HG03354 (cell line): ENCODE data around the gene SKIC8.
"Not testable (repeated sequence)": the region's sequence is repeated elsewhere in the genome, so short reads cannot be mapped to it uniquely, and the experiment has no call there.

Experiments used
- ATAC-seq: cut with Tn5 transposase; IDR thresholded peaks from one replicate; pipeline ENCODE4 v1.9.1; 2021; ENCODE audit warnings: mild to moderate bottlenecking; ENCODE audit not compliant: unreplicated experiment, poor library complexity, severe bottlenecking

SKIC8 gene

DNA sequence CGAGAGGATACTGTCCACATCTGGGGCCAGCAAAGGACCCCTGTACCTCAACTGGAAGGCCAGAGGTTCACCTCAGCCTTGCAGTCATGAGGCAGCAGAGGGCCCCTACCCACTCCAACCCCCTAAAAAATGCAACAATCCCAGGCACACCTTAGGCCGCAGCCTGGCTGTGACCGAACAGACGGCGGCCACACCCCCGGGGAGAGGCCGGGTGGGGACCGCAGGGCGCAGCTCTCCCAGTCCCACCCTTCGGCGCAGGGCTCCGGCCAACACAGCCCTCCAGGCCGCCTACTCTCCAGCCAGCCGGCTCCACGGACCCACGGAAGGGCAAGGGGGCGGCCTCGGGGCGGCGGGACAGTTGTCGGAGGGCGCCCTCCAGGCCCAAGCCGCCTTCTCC lies 35.5 kb downstream of the SKIC8 start:
- no peak for ATAC-seq

DNA sequence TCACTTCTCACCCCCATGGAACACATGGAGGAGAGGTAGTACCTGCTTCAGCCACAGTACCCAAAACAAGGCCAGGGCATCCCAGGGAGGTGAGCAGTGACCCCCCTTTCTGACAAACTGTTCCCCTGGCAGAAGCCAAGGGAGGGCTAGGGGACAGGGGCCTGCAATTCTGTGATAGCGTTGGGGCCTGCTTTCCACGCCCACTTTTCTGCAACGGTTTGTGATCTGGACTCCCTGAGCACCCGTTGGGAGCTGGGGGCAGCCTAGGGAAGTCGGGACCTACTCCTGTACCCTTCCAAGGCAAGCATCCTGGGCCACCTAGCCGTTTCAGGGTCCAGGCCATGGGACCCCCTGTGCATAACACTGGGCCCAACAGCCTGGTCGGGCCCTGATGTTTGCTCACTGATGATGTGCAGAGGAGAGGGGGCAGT lies 36.0 kb downstream of the SKIC8 start:
- no peak for ATAC-seq

DNA sequence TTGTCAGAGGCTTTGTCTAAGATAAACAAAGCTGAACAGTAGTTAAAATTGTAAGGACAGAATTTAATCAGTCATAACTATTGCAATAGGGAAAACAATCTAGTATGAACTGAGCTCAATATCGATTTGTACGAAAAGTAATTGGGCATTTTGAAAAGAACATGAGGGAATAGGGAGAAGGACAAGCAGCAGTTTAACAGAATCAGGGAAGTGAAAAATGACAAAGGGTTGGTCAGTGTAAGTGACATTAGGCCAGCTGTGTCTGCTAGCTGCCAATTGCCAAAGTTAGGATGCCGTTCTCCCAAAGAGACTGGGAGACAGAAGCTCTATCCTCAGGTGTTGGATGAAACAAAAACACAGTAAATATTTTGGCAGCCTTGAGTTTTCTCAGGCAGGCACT lies 38.3 kb downstream of the SKIC8 start:
- no peak for ATAC-seq

DNA sequence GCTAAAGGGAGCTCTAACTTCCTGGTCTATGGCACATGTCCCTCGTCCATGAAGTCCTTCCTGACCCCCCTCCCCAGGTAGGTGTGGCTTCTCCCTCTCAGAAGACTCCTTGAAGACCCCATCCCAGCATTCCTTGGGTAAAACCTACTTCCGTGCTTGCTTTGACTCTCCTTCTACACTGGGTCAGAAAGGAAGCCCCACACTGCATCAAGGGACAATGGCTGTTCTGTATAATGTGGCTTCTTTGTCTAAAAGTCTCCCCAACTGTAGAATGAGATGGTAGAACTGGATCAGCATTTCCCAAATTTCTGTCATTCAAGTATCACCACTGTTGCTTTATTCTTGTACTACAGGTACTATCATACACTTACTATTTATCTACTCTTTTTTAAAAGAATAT lies 38.9 kb downstream of the SKIC8 start:
- ATAC-seq = no peak

DNA sequence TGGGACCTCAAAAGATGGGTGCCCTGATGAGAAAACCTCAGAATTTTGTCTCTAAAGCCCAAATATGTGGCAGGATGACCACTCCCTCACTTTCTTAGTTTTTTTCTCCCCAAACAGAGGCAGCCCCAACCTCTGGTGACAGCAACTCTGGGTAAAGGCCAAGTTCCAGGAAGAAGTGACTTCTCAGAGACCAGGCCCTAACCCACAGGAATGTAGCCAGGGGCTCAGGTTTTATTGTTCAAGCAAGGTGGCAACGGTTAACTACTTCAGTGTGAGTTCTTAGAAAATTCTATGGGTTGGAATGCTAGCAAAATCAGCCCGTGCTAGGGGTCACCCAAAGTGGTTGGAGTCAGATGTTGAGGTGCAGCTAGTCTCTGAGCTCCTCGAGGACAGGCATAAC lies 40.2 kb downstream of the SKIC8 start:
- ATAC-seq = no peak

DNA sequence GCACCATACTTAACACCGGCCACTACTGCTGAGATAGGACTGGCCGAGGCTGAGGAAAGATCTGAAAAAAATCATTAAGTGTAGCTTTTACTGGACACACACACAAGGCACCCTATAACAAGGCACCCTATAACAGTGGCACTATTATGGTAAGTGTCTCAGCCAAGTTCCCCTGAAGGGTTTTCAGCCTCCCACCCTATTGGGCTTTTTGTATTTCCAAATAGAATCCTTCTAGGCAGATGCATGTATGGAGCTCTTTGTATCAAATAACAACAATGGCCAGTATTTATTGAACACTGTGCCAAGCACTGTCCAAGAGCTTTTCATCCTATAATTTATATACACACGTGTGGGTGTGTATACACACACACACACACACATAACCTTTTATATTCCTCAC lies 41.7 kb downstream of the SKIC8 start:
- ATAC-seq = no peak

DNA sequence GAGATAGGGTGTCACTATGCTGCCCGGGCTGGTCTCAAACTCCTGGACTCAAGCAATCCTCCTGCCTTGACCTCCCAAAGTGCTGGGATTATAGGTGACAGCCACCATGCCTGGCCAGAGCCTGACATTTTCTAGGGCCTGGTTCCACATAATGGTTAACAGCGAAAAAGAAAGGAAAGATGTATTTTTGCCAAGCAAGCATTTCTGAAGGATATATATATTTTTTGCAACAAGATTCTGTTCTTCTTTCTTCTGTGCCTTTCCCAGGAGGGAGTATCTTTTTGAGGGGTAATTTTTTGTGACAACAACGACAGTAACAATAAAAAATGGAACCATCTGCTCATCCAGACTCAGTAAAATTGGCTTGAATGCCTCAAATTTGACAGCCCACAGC lies 43.4 kb downstream of the SKIC8 start:
- no peak for ATAC-seq

DNA sequence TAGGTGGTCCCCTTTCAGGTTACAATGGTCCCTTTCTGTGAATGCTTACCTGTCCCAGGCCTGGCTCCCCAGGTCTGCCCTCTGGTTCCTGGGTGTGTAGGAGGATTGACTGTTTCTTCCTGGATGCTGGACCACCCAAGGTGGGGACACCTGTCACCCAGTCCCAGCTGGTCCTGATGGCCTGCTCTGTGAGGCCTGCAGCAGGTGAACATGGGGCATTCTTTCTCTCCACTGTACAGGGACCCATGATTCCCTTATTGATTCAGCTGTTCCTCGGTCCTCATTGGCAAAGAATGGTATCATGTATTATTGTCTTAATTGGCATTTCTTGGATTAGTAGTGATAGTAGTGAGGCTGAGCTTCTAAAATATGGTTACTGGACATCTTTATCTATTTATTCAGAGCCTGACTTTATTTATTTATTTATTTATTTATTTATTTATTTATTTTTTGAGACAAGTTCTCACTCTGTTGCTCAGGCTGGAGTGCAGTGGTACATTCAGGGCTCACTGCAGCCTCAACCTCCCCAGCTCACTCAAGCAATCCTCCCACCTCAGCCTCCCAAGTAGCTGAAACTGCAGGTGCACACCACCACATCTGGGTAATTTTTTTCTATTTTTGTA lies 43.9 kb downstream of the SKIC8 start:
- ATAC-seq = no peak

DNA sequence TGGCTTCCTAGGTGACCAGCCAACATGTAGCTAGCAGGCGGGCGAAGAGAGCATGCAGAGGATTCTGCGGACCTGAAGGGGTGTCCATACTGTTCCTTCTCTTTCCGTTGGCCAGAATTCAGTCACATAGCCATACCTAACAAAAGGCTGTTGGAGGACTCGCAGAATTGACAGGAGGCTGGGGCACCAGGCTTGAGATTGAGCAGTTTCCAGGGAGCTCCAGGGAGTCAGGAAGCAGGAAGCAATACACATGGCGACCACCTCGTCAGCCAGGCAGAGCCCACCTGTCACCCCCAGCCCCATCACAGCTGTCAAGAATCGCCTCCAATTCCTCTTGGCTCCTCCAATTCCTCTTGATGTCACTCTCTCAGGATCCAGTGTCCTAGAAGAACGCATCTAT lies 48.3 kb downstream of the SKIC8 start:
- ATAC-seq = no peak

DNA sequence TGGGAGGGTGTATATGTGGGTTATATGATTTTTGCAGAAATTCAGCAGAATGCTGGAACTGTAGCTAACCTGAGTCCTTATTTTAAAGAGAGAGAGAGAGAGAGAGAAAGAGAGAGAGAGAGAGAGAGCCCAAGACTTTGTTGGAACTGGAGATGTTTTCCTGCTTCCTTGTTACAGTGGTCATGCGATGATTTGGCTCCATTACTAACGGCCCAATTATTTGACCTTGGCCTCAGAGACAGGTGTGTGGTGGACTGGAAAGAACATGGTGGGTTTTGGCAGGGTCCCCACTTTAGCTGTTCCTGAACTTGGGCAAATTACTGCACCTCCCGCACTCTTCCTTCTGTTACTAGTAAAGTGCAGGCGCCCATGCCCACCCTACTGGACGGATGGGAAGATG lies 50.3 kb downstream of the SKIC8 start:
- ATAC-seq = no peak

DNA sequence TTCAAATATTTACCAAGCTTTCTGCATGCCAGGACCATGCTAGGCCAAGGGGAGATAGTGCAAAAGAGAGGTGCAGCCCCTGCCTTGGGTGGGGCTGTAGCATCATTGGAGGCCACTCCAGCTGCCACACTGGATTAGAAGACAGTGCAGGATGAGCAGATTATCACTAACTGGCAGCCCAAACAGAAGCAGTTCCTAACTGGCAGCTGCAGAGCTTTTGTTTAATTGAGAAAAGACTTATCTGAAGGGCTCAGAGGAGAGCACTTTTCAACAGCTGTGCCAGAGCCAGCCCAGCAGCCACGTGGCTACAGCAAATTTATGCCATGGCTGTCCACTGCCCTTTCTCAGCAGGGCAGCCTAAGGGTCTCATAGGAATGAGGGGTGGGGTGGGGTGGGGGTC lies 51.5 kb downstream of the SKIC8 start:
- no peak for ATAC-seq

DNA sequence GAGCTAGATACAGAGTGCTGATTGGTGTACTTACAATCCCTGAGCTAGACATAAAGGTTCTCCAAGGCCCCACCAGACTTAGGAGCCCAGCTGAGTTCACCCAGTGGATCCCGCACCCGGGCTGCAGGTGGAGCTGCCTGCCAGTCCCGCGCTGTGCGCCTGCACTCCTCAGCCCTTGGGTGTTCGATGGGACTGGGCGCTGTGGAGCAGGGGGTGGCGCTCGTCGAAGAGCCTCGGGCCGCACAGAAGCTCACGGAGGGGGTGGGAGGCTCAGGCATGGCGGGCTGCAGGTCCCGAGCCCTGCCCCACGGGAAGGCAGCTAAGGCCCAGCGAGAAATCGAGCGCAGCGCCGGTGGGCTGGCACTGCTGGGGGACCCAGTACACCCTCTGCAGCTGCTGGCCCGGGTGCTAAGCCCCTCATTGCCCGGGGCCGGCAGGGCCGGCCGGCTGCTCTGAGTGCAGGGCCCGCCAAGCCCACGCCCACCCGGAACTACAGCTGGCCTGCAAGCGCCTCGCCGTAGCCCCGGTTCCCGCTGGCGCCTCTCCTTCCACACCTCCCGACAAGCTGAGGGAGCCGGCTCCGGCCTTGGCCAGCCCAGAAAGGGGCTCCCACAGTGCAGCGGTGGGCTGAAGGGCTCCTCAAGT lies 53.3 kb downstream of the SKIC8 start:
- ATAC-seq = not testable (repeated sequence)

DNA sequence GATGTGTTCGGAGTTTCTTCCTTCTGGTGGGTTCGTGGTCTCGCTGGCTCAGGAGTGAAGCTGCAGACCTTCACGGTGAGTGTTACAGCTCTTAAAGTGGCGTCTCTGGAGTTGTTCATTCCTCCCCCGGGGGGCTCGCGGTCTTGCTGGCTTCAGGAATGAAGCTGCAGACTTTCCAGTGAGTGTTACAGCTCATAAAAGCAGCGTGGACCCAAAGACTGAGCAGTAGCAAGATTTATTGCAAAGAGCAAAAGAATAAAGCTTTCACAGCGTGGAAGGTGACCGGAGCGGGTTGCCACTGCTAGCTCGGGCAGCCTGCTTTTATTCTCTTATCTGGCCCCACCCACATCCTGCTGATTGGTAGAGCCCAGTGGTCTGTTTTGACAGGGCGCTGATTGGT lies 54.0 kb downstream of the SKIC8 start:
- ATAC-seq = not testable (repeated sequence)

DNA sequence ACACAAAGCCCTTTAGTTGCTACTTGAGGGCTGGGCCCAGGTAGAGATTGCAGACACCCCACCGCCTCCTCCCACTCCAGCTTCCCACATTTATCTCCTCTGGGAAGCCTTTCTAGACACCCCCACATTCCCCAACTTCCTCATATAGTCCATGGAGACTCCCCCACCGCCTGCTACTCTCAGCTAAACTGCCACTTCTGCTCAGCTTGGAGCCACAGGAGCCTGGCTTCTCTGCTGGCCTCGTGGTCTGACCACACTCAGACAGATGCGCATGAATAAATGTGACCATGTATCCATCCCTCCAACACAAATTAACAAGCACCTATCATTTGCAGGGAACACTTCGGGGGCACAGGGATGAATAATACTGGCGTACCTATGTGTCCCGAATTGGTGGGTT lies 54.5 kb downstream of the SKIC8 start:
- ATAC-seq = no peak

DNA sequence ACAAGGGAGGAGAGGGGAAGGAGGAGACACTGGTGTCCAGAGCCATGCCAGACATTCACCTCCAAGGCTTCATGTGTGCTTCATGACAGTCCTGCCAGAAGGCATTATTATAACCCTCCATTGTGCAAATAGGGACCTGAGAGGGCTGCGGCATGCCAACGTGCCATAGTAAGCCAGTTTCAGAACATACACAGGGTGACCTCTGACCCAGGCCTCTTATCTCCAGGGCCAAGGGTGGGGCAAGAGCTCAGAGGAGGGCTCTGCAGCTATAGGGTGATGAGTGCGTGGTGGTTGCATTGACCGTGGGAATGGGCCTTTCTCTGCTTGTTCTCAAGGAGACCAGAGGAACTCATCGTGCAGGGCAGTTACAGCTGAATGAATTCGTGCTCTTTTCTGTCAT lies 55.3 kb downstream of the SKIC8 start:
- ATAC-seq = no peak

DNA sequence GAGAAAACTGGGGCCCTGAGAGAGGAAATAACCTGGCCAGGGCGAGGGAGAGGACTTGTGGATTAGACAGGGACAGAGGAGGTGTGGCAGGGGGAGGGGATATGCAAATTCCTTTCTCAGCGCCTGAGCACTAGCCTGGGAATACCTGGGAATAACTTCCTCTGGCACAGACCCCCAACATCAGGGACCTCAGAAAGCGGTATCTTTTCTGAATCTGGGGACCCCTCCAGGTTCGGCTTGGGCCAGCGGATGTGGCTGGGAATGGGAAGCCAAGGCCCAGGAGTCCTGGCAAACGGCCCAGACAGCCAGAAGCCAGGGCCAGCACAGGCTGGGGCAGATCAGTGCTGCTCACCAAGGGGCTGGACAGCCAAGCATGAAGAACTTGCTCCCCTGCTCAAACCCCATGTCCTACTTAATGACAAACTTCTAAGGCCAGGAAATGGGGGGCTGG lies 55.9 kb downstream of the SKIC8 start:
- ATAC-seq = no peak

DNA sequence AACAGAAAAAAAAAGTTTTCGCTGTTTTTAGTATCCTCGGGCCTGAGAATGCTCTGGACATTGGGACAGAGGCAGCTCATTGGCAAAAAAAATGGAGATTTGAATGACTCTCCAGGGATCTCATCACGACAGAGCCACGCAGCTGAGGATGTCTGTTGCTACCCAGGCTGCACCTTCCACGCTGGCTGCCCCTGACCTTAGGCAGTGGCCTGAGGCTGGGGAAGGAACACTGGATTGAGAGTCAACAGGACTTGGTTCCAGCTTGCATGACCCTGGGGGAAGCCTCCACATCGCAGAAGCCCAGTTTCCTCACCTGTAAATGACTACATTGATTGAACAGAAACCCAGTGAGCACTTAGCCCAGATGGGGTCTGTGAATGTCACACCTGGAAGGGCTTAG lies 56.4 kb downstream of the SKIC8 start:
- ATAC-seq = no peak

DNA sequence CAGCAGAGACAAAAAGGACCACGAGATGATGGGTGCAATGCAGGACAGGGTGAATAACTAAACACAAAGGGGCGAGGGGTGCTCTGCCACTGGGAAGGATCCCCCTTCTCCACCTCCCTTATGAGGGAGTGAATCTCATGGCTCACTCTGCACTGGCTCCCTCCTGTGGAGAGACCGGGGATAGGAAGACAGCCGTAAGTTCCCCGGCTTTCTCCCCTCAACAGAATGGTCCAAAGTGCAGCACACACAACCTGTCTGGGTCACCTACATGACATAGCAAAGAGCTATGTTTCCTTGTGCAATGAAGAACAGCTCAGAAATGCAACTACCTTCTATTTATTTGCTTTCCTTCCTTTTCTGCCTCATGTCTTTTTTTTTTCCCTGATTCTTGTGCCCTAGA lies 57.3 kb downstream of the SKIC8 start:
- no peak for ATAC-seq

DNA sequence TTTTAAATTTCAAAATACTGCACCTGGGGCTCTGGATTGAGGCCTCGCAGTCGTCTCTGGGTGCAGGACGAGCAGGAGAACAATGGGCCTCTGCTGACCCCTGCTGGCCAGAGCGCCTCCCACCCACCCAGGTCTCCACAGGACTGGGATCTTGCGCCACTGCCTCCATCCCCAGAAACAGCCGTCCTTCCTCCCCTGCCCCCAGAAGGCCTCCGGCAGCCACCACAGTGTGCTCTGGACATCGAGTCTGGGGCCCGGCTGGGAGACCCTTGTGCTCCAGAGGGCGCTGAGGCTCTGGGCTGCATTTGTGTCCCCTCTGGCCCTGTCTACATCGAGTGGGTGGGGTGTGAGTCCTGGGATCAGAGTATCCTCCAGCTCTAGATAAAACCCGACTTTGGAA lies 58.4 kb downstream of the SKIC8 start:
- peak; percentile 46 for ATAC-seq

DNA sequence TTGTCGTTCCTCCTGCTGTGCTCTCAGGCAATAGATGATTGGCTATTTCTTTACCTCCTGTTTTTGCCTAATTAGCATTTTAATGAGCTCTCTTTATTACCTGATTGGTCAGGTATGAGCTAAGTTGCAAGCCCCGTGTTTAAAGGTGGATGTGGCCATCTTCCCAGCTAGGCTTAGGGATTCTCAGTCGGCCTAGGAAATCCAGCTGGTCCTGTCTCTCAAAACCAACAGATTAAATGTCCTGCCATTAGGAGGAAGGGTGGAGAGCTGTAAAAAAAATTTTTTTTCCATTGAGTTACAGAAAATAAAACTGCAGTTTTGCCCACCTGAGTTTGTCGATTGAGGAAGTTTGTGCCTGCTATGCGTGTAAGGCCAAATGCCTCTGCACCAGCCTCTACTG lies 59.6 kb downstream of the SKIC8 start:
- ATAC-seq = no peak

DNA sequence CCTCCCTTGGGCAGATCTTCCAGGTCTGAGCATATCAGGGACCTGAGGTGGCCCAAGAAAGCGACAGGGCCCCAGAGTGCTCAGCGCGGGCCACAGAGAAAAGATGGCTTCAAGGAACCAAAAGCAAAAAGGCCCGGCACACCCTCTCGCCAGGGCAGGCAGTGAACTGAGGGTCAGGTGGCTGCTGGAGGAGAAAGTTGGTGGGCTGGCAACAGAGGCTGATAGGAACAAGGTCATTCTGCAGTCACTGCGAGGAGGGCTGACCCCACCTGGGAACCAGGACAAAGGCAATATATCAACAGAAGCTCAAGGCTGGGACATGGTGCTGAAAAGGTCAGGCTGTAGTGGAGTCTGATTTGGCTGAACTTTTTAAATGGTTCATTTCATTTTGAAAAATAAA lies 62.3 kb downstream of the SKIC8 start:
- ATAC-seq = no peak

DNA sequence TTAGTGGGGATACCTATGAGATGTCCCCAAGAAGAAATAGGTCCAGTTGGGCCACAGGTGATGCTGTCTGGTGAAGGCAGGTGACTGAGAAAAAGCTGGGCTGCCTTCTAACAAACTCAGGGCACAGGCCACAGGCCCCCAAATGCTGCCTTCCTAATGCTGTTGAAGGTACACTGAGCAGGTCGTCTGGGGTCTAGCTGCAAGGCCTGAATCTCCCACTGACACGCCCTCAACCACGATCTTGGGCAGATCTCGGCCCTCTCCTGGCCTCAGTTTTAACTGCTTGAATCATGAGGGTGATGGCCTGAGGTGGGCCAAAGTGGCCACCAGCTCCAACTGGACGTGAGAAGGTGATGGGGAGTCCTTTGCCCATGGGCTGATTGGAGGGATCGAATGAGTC lies 62.9 kb downstream of the SKIC8 start:
- no peak for ATAC-seq
